ENCODE measurements around the gene GPC5.

GPC5 gene

DNA sequence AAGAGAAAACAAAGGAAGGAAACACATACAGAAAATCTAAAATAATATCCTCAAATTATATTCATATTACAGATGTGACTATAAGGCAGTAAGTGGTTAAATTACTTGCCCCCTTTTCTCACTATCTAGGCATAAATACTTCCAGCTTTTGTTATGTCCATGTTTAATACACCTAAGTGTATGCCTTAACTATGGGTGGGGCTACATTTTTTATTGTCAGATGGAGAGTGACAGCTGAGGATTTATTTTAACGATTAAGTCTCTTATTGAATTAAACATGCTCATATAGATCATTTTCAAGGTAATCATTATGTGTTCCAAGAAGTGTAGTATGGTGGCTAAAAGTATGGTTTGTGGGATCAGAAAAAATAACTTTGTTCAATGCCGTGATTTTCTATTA, 909.3 kb downstream of the GPC5 start:
- no peak for DNase-seq

DNA sequence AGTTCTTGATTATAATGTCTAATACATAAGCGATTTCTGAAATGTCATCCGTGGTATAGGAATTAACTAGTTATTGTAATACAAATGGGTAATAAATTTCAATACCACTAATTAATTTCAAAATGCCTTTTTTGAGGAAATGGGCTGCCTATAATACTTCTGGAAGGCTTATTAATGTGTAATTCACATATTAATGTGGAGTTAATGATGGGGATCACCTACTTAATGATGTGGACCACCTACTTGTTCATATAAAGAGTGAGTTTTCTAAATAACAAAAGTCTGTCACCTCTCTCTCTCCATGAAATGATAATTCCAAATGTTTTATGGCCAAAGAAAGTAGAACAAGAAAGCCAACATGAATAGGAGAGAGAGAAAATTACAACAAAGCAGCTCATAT, 914.4 kb downstream of the GPC5 start:
- no peak for DNase-seq

DNA sequence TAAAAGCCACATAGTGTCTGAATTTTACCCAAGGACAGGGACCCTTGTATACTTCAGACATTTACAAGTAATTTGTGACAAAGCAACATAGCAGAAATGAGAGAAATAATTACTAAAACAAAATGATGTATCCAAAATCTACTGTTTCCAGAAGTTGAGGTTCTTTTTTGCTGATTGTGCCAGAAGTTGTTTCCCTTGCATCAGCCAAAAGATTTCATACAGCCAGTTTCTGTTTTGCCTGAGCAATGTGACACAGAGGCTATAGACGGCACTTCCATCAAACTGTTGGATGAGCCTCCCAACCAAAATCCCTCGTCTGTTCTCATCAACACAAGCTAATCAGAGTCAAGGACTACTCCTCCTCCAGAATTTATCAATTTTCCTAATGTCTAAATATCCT, 915.0 kb downstream of the GPC5 start:
- DNase-seq: no peak

DNA sequence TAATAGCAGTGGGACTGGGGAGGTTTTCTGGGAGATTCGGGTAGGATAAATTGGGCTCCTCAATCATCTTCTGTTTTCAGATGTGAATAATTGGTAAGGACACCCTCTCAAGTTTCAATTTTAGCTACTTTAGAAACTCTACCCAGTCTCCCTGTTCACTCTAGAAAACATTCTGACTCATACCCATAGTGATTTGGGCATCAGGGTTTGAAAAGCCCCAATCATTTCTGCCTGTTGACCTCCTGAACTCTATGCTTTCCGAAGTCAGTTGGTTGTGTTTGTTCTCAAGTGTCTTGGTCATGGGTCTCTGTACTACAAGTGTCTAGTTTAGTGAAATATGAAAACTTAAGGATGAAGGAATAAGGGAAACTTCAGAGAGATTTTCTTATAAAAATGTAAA, 916.8 kb downstream of the GPC5 start:
- DNase-seq: no peak

DNA sequence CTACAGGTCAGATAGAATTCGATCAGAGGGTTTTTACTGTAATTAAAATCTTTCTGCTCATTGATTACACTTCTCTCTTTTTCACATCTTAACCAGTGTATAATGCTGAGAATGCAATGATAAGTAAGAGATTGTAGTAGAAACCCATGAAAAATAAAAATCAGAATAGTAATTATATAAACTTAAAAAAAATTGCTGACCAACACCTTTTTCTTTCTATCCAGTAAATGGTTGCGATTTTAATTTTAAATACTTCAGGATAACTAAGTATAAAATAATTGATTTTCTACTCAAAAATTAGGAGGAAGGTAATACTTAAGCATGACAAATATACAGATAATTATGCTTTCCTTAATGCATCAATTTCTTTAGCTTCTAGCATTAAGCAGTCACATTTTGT, 917.6 kb downstream of the GPC5 start:
- DNase-seq: no peak

DNA sequence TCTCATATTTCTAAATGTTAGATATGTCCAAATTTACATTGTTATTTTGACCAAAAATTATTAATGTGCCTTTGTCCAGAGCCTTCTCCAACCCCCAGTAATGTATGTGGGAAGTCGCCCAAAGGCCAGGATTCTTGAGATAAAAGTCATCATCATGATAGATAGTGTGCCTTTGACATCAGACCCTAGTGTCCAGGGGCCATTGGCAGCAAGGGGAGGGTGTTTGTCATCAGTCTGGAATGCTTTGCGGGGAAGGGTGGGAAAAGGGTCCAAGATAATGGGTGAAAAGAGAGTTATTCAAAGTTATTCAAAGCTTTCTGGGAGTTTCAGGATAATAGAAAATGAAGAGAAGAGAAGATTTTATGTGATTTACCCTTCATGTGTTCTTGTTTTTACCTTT, 918.6 kb downstream of the GPC5 start:
- no peak for DNase-seq

DNA sequence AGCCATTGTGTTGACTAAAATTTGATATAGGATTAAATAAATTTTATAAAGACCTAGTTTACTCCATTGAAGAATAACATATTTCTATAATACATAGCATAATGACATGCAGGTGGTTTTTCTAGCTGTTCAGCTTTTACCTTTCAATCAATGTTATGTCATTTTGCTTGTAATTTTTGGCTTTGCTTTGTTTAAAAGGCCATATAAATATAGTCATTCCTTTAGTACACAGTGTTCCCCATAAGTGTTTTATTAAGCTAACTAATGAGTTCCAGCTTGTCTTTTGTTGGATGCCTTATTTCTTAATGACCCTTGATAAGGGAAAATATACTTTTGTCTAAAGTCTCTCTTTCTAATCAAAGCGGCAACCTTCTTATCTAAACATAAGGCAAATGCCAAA, 921.9 kb downstream of the GPC5 start:
- DNase-seq: no peak

DNA sequence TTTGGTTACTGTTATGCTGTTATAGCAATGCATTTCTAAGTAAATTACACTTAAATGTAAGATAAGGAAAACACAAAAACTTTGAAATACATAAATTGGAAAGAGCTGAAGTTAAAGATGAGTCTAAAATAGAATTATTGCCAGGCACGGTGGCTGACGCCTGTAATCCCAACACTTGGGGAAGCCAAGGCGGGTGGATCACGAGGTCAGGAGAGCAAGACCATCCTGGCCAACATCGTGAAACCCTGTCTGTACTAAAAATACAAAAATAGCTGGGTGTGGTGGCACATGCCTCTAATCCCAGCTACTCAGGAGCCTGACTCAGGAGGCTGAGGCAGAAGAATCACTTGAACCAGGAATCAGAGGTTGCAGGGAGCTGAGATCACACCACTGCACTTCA, 922.8 kb downstream of the GPC5 start:
- DNase-seq: no peak

DNA sequence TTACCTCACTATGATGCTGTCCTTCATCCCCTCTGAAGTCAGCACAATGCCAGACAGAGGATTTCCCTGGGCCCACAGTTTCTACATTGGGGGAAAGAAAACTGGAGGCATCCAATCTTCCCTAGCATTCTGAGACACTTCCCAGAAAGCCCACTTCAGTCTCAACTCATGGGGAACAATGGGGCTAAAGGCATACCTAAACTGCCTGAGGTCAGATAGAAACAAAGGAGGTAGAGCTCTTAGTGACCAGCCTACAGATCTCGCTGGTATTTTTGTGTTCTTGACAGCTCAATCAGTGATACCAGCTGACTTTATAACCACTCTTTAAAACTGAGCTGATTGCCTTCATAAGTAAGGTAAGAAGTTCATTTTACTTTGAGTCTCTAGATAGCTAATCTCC, 947.2 kb downstream of the GPC5 start:
- no peak for DNase-seq

DNA sequence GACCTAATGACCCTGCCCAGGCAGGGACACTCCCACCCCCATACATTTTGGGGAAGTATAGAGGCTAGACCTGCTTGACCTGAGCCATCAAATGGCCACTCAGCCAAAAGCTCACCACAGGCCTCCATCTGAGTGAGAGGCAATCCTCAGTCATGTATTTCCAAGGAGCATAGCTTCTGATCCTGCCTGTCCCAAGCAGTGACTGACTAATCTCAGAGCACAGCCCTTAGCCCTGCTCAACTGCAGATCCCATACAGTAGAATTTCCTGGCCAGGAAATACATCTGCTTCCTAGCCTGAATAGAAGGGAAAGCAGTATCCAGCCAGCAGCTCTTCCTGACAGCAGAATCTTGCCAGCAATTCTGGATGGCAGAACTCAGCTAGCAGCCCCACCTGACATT, 947.6 kb downstream of the GPC5 start:
- DNase-seq: no peak

DNA sequence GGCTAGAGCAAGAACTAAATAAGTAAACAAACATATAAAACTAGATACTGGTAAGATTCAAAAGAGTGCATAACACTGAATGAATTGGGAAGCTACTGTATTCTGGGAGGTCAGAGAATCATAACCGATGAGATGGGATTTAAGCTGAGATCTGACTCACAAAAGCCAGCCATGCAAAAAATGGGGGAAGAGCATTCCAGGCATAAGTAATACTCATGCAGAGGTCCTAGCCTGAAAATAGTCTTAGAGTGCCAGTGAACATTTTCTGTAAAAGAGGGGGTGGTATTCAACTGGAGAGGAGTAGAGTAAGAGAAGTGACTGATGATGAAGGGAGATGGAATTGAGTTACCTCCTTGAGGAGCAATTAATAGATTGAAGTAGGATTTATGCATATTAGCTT, 956.2 kb downstream of the GPC5 start:
- DNase-seq: no peak

DNA sequence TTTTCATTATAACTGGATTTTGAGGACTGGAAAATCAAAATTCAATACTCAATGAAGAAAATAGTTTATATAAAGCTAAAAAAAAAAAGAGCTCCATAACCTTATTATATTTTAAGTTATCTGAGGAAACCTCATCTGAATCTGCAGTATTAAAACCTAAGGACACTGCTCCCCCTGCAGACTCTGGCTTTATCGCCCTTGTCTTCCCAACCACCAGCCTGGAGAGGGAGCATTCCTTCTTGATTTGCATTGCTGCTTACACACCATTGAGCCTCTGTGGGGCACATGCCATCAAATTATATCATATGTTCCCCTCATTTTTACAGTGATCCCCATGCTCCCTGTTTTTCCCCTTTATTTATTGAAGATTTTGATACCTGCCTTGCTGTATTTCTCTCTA, 956.8 kb downstream of the GPC5 start:
- DNase-seq: no peak

DNA sequence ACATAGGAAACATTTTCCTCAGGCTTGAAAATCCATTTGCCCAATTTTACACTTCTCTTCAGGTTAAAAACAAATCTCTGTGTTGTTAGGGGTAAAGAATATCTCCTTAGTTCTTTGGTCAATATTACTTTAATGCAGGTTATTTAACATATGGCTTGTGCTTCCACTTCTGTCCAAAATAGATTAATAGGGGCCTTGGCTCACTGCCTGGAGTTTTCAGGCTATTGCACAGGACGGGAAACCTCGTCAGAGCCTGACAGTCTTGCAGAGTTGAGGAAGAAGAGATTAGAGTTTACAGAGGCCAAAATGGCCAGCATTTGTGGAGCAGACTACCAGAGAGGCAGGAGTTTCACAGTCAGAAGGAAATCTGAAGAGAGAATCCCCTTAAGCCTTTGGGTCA, 964.3 kb downstream of the GPC5 start:
- DNase-seq: no peak

DNA sequence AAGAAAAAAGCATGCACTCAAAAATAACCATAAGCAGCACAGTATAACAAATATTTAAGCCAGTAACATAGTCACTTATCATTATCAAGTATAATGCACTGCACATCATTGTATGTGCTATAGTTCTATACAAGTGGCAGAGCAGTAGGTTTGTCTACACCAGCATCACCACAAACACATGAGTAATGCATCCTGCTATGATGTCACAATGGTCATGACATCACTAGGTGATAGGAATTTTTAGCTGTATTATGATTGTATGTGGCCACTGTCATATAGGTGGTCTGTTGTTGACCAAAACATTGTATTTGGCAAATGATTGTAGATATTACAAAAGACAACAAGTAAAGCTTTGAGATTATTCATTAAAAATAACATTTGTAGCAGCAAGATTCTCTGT, 967.5 kb downstream of the GPC5 start:
- DNase-seq: no peak

DNA sequence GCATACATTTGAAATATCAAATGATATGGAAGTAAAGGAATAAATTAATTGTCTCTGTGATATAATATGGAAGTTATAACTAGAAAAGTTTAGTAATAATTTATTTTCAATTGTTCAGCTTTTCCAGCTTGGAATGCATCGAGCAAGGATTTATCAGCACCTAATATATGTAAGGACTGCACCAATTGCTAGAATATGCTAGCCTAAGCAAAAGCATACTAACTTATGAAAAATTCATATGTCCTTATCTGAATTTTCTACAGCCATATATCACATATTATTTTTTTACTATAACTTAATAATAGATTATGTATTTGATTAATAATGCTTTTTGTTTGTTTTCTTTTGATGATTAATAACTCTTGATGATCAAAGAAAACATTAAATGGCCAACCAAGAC, 979.0 kb downstream of the GPC5 start:
- no peak for DNase-seq

DNA sequence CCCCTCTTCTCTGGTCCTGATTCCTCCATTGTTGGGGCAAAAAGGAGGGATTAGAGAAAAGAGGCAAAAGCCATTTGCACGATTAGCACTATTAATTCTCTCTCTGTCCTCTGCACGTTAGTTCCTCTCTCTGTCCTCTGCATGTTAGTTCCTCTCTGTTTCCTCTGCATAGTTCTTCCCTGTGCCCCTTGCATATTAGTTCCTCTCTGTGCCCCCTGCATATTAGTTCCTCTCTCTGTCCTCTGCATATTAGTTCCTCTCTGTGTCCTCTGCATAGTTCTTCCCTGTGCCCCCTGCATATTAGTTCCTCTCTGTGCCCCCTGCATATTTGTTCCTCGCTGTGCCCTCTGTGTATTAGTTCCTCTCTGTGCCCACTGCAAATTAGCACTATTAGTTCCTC, 981.0 kb downstream of the GPC5 start:
- DNase-seq: no peak

DNA sequence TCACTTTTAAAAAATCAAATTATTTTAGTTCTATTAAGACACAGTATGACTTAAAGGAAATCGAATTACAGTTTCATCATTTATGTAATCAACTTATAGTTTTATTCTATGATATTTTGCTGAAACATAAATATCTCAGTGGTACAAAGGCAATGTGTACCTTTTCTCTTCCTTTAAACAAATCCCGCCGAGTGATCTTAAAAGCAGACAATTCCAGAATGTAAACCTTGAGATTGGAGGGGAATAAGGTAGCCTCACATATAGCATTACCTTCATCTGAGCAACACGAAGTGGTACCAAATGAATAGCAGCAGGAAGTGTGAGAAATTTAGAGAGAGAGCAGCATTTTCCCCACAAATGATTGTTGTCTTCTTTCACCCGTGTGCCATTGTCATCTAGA, 986.0 kb downstream of the GPC5 start:
- DNase-seq: no peak

DNA sequence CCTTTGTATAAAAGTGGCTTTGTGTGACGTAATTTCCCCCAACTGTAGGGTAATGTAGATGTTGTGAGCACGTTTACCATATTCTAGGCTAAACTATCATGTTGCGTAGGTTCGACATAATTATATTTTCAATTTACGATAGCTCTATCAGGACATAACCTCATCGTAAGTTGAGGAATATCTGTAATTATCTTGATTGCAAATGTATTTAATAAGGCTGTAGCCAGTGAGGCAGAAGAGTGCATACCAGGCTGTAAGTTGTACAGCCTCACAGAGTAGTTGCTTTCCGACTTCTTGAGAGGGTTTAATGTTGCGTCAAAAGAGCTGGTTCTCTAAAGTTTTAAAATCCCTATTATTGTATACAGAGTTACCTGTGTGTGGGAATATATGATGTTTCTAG, 988.8 kb downstream of the GPC5 start:
- no peak for DNase-seq

DNA sequence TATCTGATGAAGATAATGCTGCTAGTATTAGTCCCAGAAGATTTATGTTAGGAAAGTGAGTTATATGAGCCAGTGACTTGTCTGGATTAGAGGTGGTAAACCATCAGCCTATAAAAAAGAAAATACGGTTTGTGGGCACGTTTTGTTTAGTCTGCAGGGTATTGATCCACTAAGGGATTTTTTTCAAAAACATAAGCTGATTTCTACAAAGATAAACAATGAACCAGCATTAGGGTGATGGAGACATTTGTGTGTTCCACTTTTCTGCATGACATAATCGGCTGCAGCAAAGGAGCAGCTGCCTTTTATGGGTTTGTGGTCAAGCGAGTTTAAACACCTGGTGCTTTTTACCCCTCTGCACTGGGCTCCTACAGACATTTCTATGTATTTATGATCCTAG, 991.8 kb downstream of the GPC5 start:
- DNase-seq: peak; percentile 80 to 89

DNA sequence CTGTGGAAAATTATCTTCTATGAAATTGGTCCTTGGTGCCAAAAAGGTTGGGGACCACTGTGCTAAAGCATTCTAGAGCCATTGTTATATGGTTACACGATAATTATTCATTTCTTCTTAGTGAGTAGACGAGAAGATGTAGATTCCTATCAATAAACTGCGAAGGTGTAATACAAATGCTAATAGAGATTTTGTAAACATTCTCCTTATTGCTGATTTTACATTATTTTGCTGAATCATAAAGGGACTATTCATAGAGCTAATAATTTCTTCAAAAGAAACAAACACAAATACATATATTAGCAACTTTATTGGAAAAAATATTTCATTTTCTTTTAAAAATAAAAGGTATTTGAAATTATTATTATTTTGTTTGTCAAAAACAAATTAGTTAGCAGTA, 1005.2 kb downstream of the GPC5 start:
- no peak for DNase-seq

DNA sequence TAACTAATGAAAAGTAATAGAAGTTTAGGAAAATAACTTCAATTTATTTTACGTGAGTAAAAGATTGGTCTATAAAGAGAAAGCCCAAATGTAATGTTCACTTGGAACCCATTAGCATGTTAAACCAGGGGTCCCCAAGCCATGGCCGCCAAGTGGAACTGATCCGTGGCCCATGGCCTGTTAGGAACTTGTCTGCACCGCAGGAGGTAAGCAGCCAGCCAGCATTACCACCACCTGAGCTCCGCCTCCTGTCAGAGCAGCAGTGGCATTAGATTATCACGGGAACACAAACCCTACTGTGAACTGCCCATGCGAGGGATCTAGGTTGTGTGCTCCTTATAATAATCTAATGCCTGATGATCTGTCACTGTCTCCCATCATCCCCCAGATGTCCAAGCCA, 1009.4 kb downstream of the GPC5 start:
- DNase-seq: no peak

DNA sequence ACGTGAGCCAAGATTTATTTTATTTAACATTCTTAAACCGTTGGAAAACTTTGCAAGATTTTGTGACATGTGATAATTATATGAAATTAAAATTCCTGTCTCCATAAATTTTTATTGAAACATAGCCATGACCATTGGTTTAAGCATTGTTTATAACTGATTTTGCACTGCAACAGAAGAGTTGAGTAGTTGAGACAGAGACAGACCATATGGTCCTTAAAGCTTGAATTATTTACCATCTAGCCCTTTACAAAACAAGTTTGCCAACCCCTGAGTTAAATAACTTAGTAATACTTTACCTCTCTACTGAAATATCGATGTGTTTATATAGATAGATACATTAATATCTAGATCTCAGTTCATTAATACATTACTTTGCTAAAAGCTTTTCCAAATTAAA, 1014.1 kb downstream of the GPC5 start:
- DNase-seq: no peak

DNA sequence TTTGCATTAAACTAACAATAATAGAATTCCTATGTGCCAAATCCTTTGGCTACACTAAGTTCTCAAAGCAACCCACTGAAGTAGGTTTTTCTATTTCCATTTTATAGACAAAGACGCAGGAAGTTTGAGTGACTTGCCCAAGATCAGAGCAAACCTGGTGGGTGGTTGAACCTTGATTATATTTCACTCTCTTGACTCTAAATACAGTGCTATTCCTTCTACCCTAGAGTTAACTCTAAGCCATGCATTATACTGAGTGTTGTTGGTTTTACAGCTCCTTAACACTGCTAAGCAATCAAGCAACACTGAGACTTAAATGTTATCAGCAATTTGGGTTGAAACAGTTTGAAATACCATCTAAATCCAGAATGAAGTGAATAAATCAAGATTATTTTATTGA, 1014.6 kb downstream of the GPC5 start:
- DNase-seq: no peak

DNA sequence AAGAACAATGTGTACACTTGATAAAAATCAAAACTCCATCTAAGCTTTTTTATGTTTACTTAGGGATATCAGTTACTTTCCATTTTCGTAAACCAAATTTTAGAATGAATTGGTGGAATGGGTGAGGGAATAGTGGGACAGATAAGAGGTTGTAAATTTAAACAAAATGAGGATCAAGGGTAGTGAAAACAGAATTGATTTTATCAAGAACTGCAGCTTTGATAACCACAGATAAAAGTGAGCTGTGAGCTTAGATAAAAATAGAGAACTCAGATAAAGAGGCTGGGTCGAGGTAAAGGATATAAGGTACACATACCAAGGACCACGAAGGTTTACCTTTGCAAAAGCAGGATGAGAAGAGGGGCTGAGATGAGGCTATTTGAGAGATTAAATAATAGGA, 1015.0 kb downstream of the GPC5 start:
- DNase-seq: no peak

DNA sequence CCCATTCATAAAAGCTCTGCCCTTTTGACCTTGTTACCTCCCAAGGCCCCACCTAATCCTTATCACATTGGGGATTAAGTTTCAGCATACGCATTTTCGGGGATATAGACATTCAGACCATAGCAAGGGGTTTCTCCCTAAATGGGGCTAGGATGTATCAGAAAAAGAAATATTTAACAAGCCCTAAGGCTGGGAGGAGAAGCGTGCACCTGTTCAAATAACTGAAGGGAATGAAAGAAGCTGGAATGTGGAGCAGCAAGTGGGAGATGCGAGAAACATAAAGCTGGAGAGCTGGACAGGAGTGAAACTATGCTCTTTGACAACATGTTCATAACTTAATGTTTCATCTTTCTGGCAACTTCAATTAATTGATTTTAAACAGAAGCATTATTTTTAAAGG, 1016.4 kb downstream of the GPC5 start:
- no peak for DNase-seq

DNA sequence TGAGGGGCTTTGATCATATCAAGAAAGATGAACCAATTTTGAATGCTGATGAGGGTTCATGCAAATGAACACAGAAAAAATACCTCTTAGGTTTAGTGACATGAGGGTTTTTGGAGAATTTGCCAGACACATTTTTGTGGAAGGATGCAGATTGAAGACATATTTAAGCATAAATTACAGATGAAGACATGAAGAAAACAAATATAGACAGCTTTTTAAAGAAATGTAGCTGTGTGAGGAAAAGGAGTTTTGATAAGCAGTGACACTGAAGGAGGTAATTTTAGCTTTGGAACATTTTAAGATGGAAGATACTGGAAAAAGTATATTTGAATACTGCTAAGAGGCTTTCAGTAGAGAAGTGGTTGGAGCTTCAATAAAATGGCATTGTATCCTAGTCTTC, 1017.4 kb downstream of the GPC5 start:
- DNase-seq: no peak
